Mesendoderm (in vitro differentiated cells): ENCODE data around the gene CHCHD6.

Source experiments
- DNase-seq: peaks from one replicate; pipeline ENCODE4 v3.0.0; 2013
- H2AK5ac ChIP-seq: 2 replicates; pipeline ENCODE4 v1.6.1; 2013; ENCODE audit warnings: low read length, inconsistent platforms
- H2BK120ac ChIP-seq: 2 replicates; pipeline ENCODE4 v1.6.1; 2013; ENCODE audit warnings: low read depth, mild to moderate bottlenecking, low read length, moderate library complexity, mixed read lengths
- H2BK15ac ChIP-seq: replicated peaks from 2 replicates; pipeline ENCODE4 v1.6.1; 2013; ENCODE audit warnings: low read depth, mild to moderate bottlenecking, moderate library complexity
- H2BK5ac ChIP-seq: 2 replicates; pipeline ENCODE4 v1.6.1; 2013; ENCODE audit warnings: low read length, inconsistent platforms
- H3K18ac ChIP-seq: 2 replicates; pipeline ENCODE4 v1.6.1; 2013; ENCODE audit warnings: mild to moderate bottlenecking, low read length, mixed read lengths
- H3K23ac ChIP-seq: one replicate; pipeline ENCODE4 v1.6.1; 2013; ENCODE audit warnings: low read length
- H3K27ac ChIP-seq: 2 replicates; pipeline ENCODE4 v1.5.1; 2013; ENCODE audit warnings: low read depth, mild to moderate bottlenecking, inconsistent platforms, low read length, moderate library complexity
- H3K27me3 ChIP-seq: 2 replicates; pipeline ENCODE4 v1.6.1; 2013; ENCODE audit warnings: low read length, control low read depth, mild to moderate bottlenecking, inconsistent platforms; ENCODE audit not compliant: insufficient read depth, poor library complexity
- H3K36me3 ChIP-seq: 2 replicates; pipeline ENCODE4 v1.6.1; 2013; ENCODE audit warnings: low read length, inconsistent platforms; ENCODE audit not compliant: control insufficient read depth, insufficient read depth
- H3K4ac ChIP-seq: one replicate; pipeline ENCODE4 v1.6.1; 2013; ENCODE audit warnings: low read depth, mild to moderate bottlenecking, low read length, moderate library complexity
- H3K4me1 ChIP-seq: 2 replicates; pipeline ENCODE4 v1.6.1; 2013; ENCODE audit warnings: low read depth, low read length, inconsistent platforms; ENCODE audit not compliant: control insufficient read depth
- H3K4me2 ChIP-seq: 2 replicates; pipeline ENCODE4 v1.6.1; 2013; ENCODE audit warnings: low read length
- H3K4me3 ChIP-seq: 2 replicates; pipeline ENCODE4 v1.5.1; 2013; ENCODE audit warnings: mild to moderate bottlenecking, low read length
- H3K56ac ChIP-seq: one replicate; pipeline ENCODE4 v1.6.1; 2013; ENCODE audit warnings: low read length
- H3K79me1 ChIP-seq: 2 replicates; pipeline ENCODE4 v1.6.1; 2013; ENCODE audit warnings: low read length, inconsistent platforms
- H3K79me2 ChIP-seq: 2 replicates; pipeline ENCODE4 v1.6.1; 2013; ENCODE audit warnings: mild to moderate bottlenecking, low read length; ENCODE audit not compliant: control insufficient read depth, insufficient read depth
- H3K9ac ChIP-seq: 2 replicates; pipeline ENCODE4 v1.6.1; 2013; ENCODE audit warnings: low read length, inconsistent platforms
- H4K5ac ChIP-seq: one replicate; pipeline ENCODE4 v1.6.1; 2013; ENCODE audit warnings: low read length
- H4K8ac ChIP-seq: one replicate; pipeline ENCODE4 v1.6.1; 2013; ENCODE audit warnings: low read depth, mild to moderate bottlenecking, control low read depth, low read length, moderate library complexity
- WGBS: extraction: QIAGEN DNeasy Blood & Tissue Kit; methylation state at CpG from one replicate; pipeline ENCODE4 v1.1.7; 2013; ENCODE audit warnings: low lambda C conversion rate, missing lambda C conversion rate; ENCODE audit not compliant: insufficient coverage; ENCODE audit errors: extremely low coverage; 5-methylcytosine and 5-hydroxymethylcytosine counted together

CHCHD6 gene

GRCh38 chr3:126836220-126836860, 132.3 kb downstream of the CHCHD6 start:
- Histone ChIP-seq H3K9ac (no peak overlapping the region), H2AK5ac (no peak overlapping the region), H3K4me3 (no peak overlapping the region), H3K23ac (no peak overlapping the region), H3K4me2 (no peak overlapping the region), H3K4ac (no peak overlapping the region), H4K5ac (no peak overlapping the region), H3K79me2 (no peaks in the 10 kb centered on the region), H3K79me1 (no peaks in the 10 kb centered on the region), H3K18ac (no peak overlapping the region), H3K36me3 (no peaks in the 10 kb centered on the region), H4K8ac (no peak overlapping the region), H3K56ac (no peak overlapping the region), H3K4me1 (no peaks in the 10 kb centered on the region), H2BK120ac (no peak overlapping the region), H3K27ac (no peak overlapping the region), H2BK5ac (no peak overlapping the region), H3K27me3 (no peaks in the 10 kb centered on the region), H2BK15ac (no peak overlapping the region)
- no peak for DNase-seq
- WGBS = no CpG with 5 or more reads among the region's 10 CpGs

- no peaks in the 10 kb centered on the region for H3K27me3 ChIP-seq
- no peak overlapping the region for H3K4me2 ChIP-seq
- no peaks in the 10 kb centered on the region for H3K36me3 ChIP-seq
- no peak overlapping the region for H3K18ac ChIP-seq
- no peak overlapping the region for H3K4ac ChIP-seq
- DNase-seq = no peak
- no peaks in the 10 kb centered on the region for H3K79me2 ChIP-seq
- H3K9ac ChIP-seq = no peak overlapping the region
- H2BK120ac ChIP-seq = no peak overlapping the region
- H3K79me1 ChIP-seq = no peaks in the 10 kb centered on the region
- no peak overlapping the region for H2BK15ac ChIP-seq
- H3K23ac ChIP-seq = no peak overlapping the region
- H3K27ac ChIP-seq = no peak overlapping the region
- H2BK5ac ChIP-seq = no peak overlapping the region
- H3K4me1 ChIP-seq = no peaks in the 10 kb centered on the region
- no peak overlapping the region for H3K56ac ChIP-seq
- no peak overlapping the region for H4K5ac ChIP-seq
- H3K4me3 ChIP-seq = no peak overlapping the region
- H2AK5ac ChIP-seq = no peak overlapping the region
- no peak overlapping the region for H4K8ac ChIP-seq
- WGBS = no CpG with 5 or more reads among the region's 4 CpGs
Measured at GRCh38 chr3:126837773-126838172, 133.7 kb downstream of the CHCHD6 start.

GRCh38 chr3:126845920-126846715, 142.1 kb downstream of the CHCHD6 start:
- Histone ChIP-seq H3K4ac (peak overlapping the region; percentile 31), H3K18ac (no peak overlapping the region), H4K8ac (no peak overlapping the region), H4K5ac (no peak overlapping the region), H3K23ac (no peak overlapping the region), H3K36me3 (no peaks in the 10 kb centered on the region), H3K4me3 (no peak overlapping the region), H3K4me2 (no peak overlapping the region), H2BK15ac (no peak overlapping the region), H3K79me2 (no peaks in the 10 kb centered on the region), H2BK120ac (no peak overlapping the region), H2AK5ac (no peak overlapping the region), H3K27me3 (no peaks in the 10 kb centered on the region), H3K9ac (peak overlapping the region; percentile 41), H3K79me1 (no peaks in the 10 kb centered on the region), H3K56ac (peak overlapping the region; percentile 74), H3K27ac (no peak overlapping the region), H3K4me1 (peaks cover 20% of the 10 kb centered on the region), H2BK5ac (peak overlapping the region; percentile 58)
- DNase-seq = peak; percentile 47
- no CpG with 5 or more reads among the region's 2 CpGs for WGBS

- WGBS = no CpG with 5 or more reads among the region's 3 CpGs
- DNase-seq = peak; percentile 60
- no peak overlapping the region for H2BK5ac ChIP-seq
Measured at GRCh38 chr3:126847061-126847460, 143.0 kb downstream of the CHCHD6 start.

GRCh38 chr3:126848991-126849390, 145.0 kb downstream of the CHCHD6 start:
- DNase-seq = no peak
- H3K18ac ChIP-seq = peak overlapping the region; percentile 39

More at GRCh38 chr3:126847061-126847460, 143.0 kb downstream of the CHCHD6 start:
- Histone ChIP-seq H2BK15ac (no peak overlapping the region), H3K79me1 (no peaks in the 10 kb centered on the region), H2BK120ac (no peak overlapping the region), H3K36me3 (no peaks in the 10 kb centered on the region), H4K8ac (no peak overlapping the region), H3K27me3 (no peaks in the 10 kb centered on the region), H3K18ac (peak overlapping the region; percentile 51), H3K4me3 (no peak overlapping the region), H3K56ac (peak overlapping the region; percentile 43), H2AK5ac (no peak overlapping the region), H3K4me2 (no peak overlapping the region), H3K79me2 (no peaks in the 10 kb centered on the region), H3K23ac (no peak overlapping the region), H3K4me1 (peaks cover 28% of the 10 kb centered on the region), H3K9ac (no peak overlapping the region), H3K4ac (no peak overlapping the region), H3K27ac (no peak overlapping the region), H4K5ac (no peak overlapping the region)

More at GRCh38 chr3:126848991-126849390, 145.0 kb downstream of the CHCHD6 start:
- H3K4me1 ChIP-seq = peaks cover 32% of the 10 kb centered on the region
- H3K79me1 ChIP-seq = no peaks in the 10 kb centered on the region
- H3K36me3 ChIP-seq = no peaks in the 10 kb centered on the region
- peak overlapping the region; percentile 39 for H2BK5ac ChIP-seq
- H4K5ac ChIP-seq = no peak overlapping the region
- no peak overlapping the region for H2AK5ac ChIP-seq
- H4K8ac ChIP-seq = no peak overlapping the region
- peak overlapping the region; percentile 65 for H2BK15ac ChIP-seq
- no peak overlapping the region for H3K4me3 ChIP-seq
- H3K4ac ChIP-seq = peak overlapping the region; percentile 78
- H2BK120ac ChIP-seq = no peak overlapping the region
- WGBS = no CpG with 5 or more reads among the region's 6 CpGs
- peak overlapping the region; percentile 33 for H3K27ac ChIP-seq
- no peaks in the 10 kb centered on the region for H3K79me2 ChIP-seq
- no peaks in the 10 kb centered on the region for H3K27me3 ChIP-seq
- no peak overlapping the region for H3K23ac ChIP-seq
- peak overlapping the region; percentile 8 for H3K56ac ChIP-seq
- no peak overlapping the region for H3K4me2 ChIP-seq
- no peak overlapping the region for H3K9ac ChIP-seq
